ENCODE results near the gene PERM1. TPM values are rescaled to one million over a fixed set of nuclear protein-coding genes. Genes with fewer than 3 reads are reported as not detected.

The PERM1 gene
- total and polyA plus RNA-seq, 9 of the 15 experiments (the other 6 are each of a cell fraction or from before 2014, with no cell fraction given): not detected

- H3K4me1 ChIP-seq (replicated peaks in 1 of 2; ENCODE audit: control insufficient read depth in 2 of 2, insufficient read depth in 2 of 2, low read length in 2 of 2): peaks cover 28 to 96% of the 10 kb centered on the region in 2 experiments
- POLR2A ChIA-PET: interaction anchor here (0.6 to 2.1 kb wide), 12 partner anchors 9 to 145 kb away, joined by 3 to 11 read pairs (median 3); partner anchors contain the start of gene PLEKHN1
- 2% methylated on average over 57 of the region's 98 CpGs for WGBS (ENCODE audit: insufficient coverage, low coverage, missing lambda C conversion rate)
- TF ChIP-seq CTBP1 (IDR thresholded peaks at IDR 0.05; ENCODE audit: borderline replicate concordance) (peak; percentile 96), RNF2 (IDR thresholded peaks at IDR 0.05) (no peak), SMAD4 (CRISPR knock-in tag; conservative IDR thresholded peaks at IDR 0.05) (peak; percentile 96), RBFOX2 (IDR thresholded peaks at IDR 0.05; ENCODE audit: low read depth, low read length) (0 out of 2 replicates have a peak, but pooled peaks have one; percentile 13), POLR2H (tag; IDR thresholded peaks at IDR 0.05; ENCODE audit: low read depth) (no peak), ZBTB5 (IDR thresholded peaks at IDR 0.05) (no peak), NFIC (IDR thresholded peaks at IDR 0.05) (peak; percentile 71), TARDBP (IDR thresholded peaks at IDR 0.05) (no peak), BHLHE40 (IDR thresholded peaks at IDR 0.05; ENCODE audit: low read length) (0 out of 2 replicates have a peak, but pooled peaks have one; percentile 5), ZSCAN32 (CRISPR knock-in tag; IDR thresholded peaks at IDR 0.05) (no peak), L3MBTL2 (IDR thresholded peaks at IDR 0.05) (peak; percentile 86), NONO (IDR thresholded peaks at IDR 0.05; ENCODE audit: low read depth in 2 of 2, low read length in 1 of 2) (peak in 1 of 2 experiments; percentile 67; a peak in 1 of 4 replicates), MBD2 (IDR thresholded peaks at IDR 0.05; ENCODE audit: borderline replicate concordance, low read depth) (no peak), BRD4 (IDR thresholded peaks at IDR 0.05) (no peak), RCOR1 (IDR thresholded peaks at IDR 0.05; ENCODE audit: borderline replicate concordance in 1 of 2, low read depth in 2 of 2, low read length in 2 of 2) (peak in 1 of 2 experiments; percentile 81; a peak in 3 of 4 replicates), GATAD2B (IDR thresholded peaks at IDR 0.05; ENCODE audit: borderline replicate concordance) (peak; percentile 89), TAF15 (IDR thresholded peaks at IDR 0.05; ENCODE audit: low read depth, low read length) (no peak), POLR2AphosphoS5 (IDR thresholded peaks at IDR 0.05; ENCODE audit: control insufficient read depth, insufficient read depth, low read depth, low read length) (peak; percentile 22; the same call in 1 of the 2 replicates)
- TF ChIP-seq, protein P1, sequence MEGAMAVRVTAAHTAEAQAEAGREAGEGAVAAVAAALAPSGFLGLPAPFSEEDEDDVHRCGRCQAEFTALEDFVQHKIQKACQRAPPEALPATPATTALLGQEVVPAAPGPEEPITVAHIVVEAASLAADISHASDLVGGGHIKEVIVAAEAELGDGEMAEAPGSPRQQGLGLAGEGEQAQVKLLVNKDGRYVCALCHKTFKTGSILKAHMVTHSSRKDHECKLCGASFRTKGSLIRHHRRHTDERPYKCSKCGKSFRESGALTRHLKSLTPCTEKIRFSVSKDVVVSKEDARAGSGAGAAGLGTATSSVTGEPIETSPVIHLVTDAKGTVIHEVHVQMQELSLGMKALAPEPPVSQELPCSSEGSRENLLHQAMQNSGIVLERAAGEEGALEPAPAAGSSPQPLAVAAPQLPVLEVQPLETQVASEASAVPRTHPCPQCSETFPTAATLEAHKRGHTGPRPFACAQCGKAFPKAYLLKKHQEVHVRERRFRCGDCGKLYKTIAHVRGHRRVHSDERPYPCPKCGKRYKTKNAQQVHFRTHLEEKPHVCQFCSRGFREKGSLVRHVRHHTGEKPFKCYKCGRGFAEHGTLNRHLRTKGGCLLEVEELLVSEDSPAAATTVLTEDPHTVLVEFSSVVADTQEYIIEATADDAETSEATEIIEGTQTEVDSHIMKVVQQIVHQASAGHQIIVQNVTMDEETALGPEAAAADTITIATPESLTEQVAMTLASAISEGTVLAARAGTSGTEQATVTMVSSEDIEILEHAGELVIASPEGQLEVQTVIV (CRISPR knock-in tag; IDR thresholded peaks at IDR 0.05; ENCODE audit: borderline replicate concordance): no peak
Observed at GRCh38 chr1:941588-942383, 40.1 kb downstream of the PERM1 start.

More at GRCh38 chr1:941588-942383, 40.1 kb downstream of the PERM1 start:
- H4K20me1 ChIP-seq (replicated peaks; ENCODE audit: control insufficient read depth, insufficient read depth, low read length): peaks cover 21% of the 10 kb centered on the region; the same call in 1 of the 2 replicates
- FAIRE-seq: peak; percentile 67
- H3K9ac ChIP-seq (ENCODE audit: insufficient read depth in 1 of 2, low read depth in 2 of 2, low read length in 2 of 2): peak overlapping the region in 1 of 2 experiments; percentile 88; a peak in 2 of 4 replicates
- H3K4me2 ChIP-seq (ENCODE audit: insufficient read depth, low read length): no peak overlapping the region
- DNase-seq (ENCODE audit: extremely low read depth in 1 of 4, low spot score in 3 of 4): peak; percentile 83 to 90 (median 88)
- ATAC-seq: peak; percentile 73
- H3K27ac ChIP-seq (ENCODE audit: extremely low read depth, low read depth, low read length): no peak overlapping the region
- in situ Hi-C loops (cut with MboI): no loop called here
- intact Hi-C loops (cut with micrococcal nuclease): no loop called here
- H3K9me1 ChIP-seq (ENCODE audit: control insufficient read depth, insufficient read depth, low read length): no peaks in the 10 kb centered on the region
- H3K79me2 ChIP-seq (ENCODE audit: control insufficient read depth, insufficient read depth, low read length): no peaks in the 10 kb centered on the region
- CTCF ChIA-PET (ENCODE audit: low intra/inter-chr PET ratio): interaction anchor here (0.5 to 0.6 kb wide), 2 partner anchors 17 to 70 kb away, joined by 3 to 4 read pairs; no protein-coding TSS in a partner anchor
- H3K36me3 ChIP-seq (ENCODE audit: control insufficient read depth, insufficient read depth, low read length): peaks cover 32% of the 10 kb centered on the region; the same call in 2 of the 3 replicates
- H3K9me3 ChIP-seq (replicated peaks; ENCODE audit: control insufficient read depth, insufficient read depth, low read depth, low read length): no peaks in the 10 kb centered on the region
- BruUV-seq (replicated peaks): no TSS peak
- peak overlapping the region; percentile 72 for H2AFZ ChIP-seq (ENCODE audit: low read depth, low read length)
- peaks cover 0 to 2% of the 10 kb centered on the region in 2 experiments; a peak in 1 of 5 replicates for H3K27me3 ChIP-seq (ENCODE audit: control insufficient read depth in 2 of 2, insufficient read depth in 2 of 2, low read length in 2 of 2)
- peak overlapping the region; percentile 29 for H3K4me3 ChIP-seq

Measured in K562 (cell line).